ENCODE results near the gene BZW2.

Gene BZW2

GRCh38 chr7:16645593-16646471, at the start of gene BZW2, which contains the start of gene ANKMY2:
BZW2 (plus strand) TSS chr7:16646181; CDS start chr7:16665444, 19,263 bp downstream.
ANKMY2 (minus strand) TSS chr7:16645754; CDS start chr7:16645573, 181 bp downstream.
- peak within 1 kb of the TSS; percentile 88 for H3K9ac ChIP-seq (ENCODE audit: low read length)
- no peaks in the 10 kb centered on the region for H3K27me3 ChIP-seq (replicated peaks; ENCODE audit: control insufficient read depth, insufficient read depth, low read length)
- DNase-seq (ENCODE audit: low read depth): peak; percentile 98
- H3K4me3 ChIP-seq (ENCODE audit: low read length): peak within 1 kb of the TSS; percentile 88
- H3K4me1 ChIP-seq (ENCODE audit: control insufficient read depth, insufficient read depth, low read length): peaks cover 23% of the 10 kb centered on the region
- no peaks in the 10 kb centered on the region for H3K36me3 ChIP-seq (ENCODE audit: control insufficient read depth, insufficient read depth, low read length, severe bottlenecking)
- H3K9me3 ChIP-seq (ENCODE audit: control insufficient read depth, low read length): no peaks in the 10 kb centered on the region

- Histone ChIP-seq H3K4me1 (ENCODE audit: control insufficient read depth, insufficient read depth, low read length) (no peaks in the 10 kb centered on the region), H3K4me3 (ENCODE audit: low read length) (no peak overlapping the region), H3K27me3 (replicated peaks; ENCODE audit: control insufficient read depth, insufficient read depth, low read length) (no peaks in the 10 kb centered on the region), H3K9me3 (ENCODE audit: control insufficient read depth, low read length) (no peaks in the 10 kb centered on the region), H3K9ac (ENCODE audit: low read length) (no peak overlapping the region), H3K36me3 (ENCODE audit: control insufficient read depth, insufficient read depth, low read length, severe bottlenecking) (peaks cover 41% of the 10 kb centered on the region)
- DNase-seq (ENCODE audit: low read depth): no peak
Observed at GRCh38 chr7:16598015-16598414, 48.0 kb upstream of the BZW2 start.

GRCh38 chr7:16599860-16600259, 46.1 kb upstream of the BZW2 start:
- DNase-seq (ENCODE audit: low read depth): no peak
- H3K36me3 ChIP-seq (ENCODE audit: control insufficient read depth, insufficient read depth, low read length, severe bottlenecking): peaks cover 55% of the 10 kb centered on the region

GRCh38 chr7:16603633-16604032, 42.3 kb upstream of the BZW2 start:
- Histone ChIP-seq H3K4me3 (ENCODE audit: low read length) (no peak overlapping the region), H3K9me3 (ENCODE audit: control insufficient read depth, low read length) (no peaks in the 10 kb centered on the region), H3K4me1 (ENCODE audit: control insufficient read depth, insufficient read depth, low read length) (no peaks in the 10 kb centered on the region), H3K27me3 (replicated peaks; ENCODE audit: control insufficient read depth, insufficient read depth, low read length) (no peaks in the 10 kb centered on the region), H3K9ac (ENCODE audit: low read length) (no peak overlapping the region), H3K36me3 (ENCODE audit: control insufficient read depth, insufficient read depth, low read length, severe bottlenecking) (peaks cover 60% of the 10 kb centered on the region)
- no peak for DNase-seq (ENCODE audit: low read depth)

More at GRCh38 chr7:16599860-16600259, 46.1 kb upstream of the BZW2 start:
- no peak overlapping the region for H3K4me3 ChIP-seq (ENCODE audit: low read length)
- H3K4me1 ChIP-seq (ENCODE audit: control insufficient read depth, insufficient read depth, low read length): no peaks in the 10 kb centered on the region
- H3K27me3 ChIP-seq (replicated peaks; ENCODE audit: control insufficient read depth, insufficient read depth, low read length): no peaks in the 10 kb centered on the region
- H3K9ac ChIP-seq (ENCODE audit: low read length): no peak overlapping the region
- H3K9me3 ChIP-seq (ENCODE audit: control insufficient read depth, low read length): no peaks in the 10 kb centered on the region

GRCh38 chr7:16604054-16604453, 41.9 kb upstream of the BZW2 start:
- H3K4me3 ChIP-seq (ENCODE audit: low read length): no peak overlapping the region
- peaks cover 63% of the 10 kb centered on the region for H3K36me3 ChIP-seq (ENCODE audit: control insufficient read depth, insufficient read depth, low read length, severe bottlenecking)
- H3K27me3 ChIP-seq (replicated peaks; ENCODE audit: control insufficient read depth, insufficient read depth, low read length): no peaks in the 10 kb centered on the region
- H3K4me1 ChIP-seq (ENCODE audit: control insufficient read depth, insufficient read depth, low read length): no peaks in the 10 kb centered on the region
- no peak for DNase-seq (ENCODE audit: low read depth)
- no peaks in the 10 kb centered on the region for H3K9me3 ChIP-seq (ENCODE audit: control insufficient read depth, low read length)
- no peak overlapping the region for H3K9ac ChIP-seq (ENCODE audit: low read length)

GRCh38 chr7:16606704-16607103, 39.3 kb upstream of the BZW2 start:
- Histone ChIP-seq H3K4me3 (ENCODE audit: low read length) (no peak overlapping the region), H3K27me3 (replicated peaks; ENCODE audit: control insufficient read depth, insufficient read depth, low read length) (no peaks in the 10 kb centered on the region), H3K9me3 (ENCODE audit: control insufficient read depth, low read length) (no peaks in the 10 kb centered on the region), H3K9ac (ENCODE audit: low read length) (no peak overlapping the region), H3K36me3 (ENCODE audit: control insufficient read depth, insufficient read depth, low read length, severe bottlenecking) (peaks cover 67% of the 10 kb centered on the region), H3K4me1 (ENCODE audit: control insufficient read depth, insufficient read depth, low read length) (no peaks in the 10 kb centered on the region)
- no peak for DNase-seq (ENCODE audit: low read depth)

- no peaks in the 10 kb centered on the region for H3K9me3 ChIP-seq (ENCODE audit: control insufficient read depth, low read length)
- H3K4me1 ChIP-seq (ENCODE audit: control insufficient read depth, insufficient read depth, low read length): peaks cover 6% of the 10 kb centered on the region
- H3K36me3 ChIP-seq (ENCODE audit: control insufficient read depth, insufficient read depth, low read length, severe bottlenecking): peaks cover 51% of the 10 kb centered on the region
- no peak overlapping the region for H3K4me3 ChIP-seq (ENCODE audit: low read length)
- H3K27me3 ChIP-seq (replicated peaks; ENCODE audit: control insufficient read depth, insufficient read depth, low read length): no peaks in the 10 kb centered on the region
- DNase-seq (ENCODE audit: low read depth): no peak
- H3K9ac ChIP-seq (ENCODE audit: low read length): no peak overlapping the region
Observed at GRCh38 chr7:16609842-16610450, 36.0 kb upstream of the BZW2 start.

GRCh38 chr7:16611711-16612110, 34.3 kb upstream of the BZW2 start:
- no peaks in the 10 kb centered on the region for H3K9me3 ChIP-seq (ENCODE audit: control insufficient read depth, low read length)
- H3K9ac ChIP-seq (ENCODE audit: low read length): no peak overlapping the region
- no peaks in the 10 kb centered on the region for H3K27me3 ChIP-seq (replicated peaks; ENCODE audit: control insufficient read depth, insufficient read depth, low read length)
- peaks cover 6% of the 10 kb centered on the region for H3K4me1 ChIP-seq (ENCODE audit: control insufficient read depth, insufficient read depth, low read length)
- no peak overlapping the region for H3K4me3 ChIP-seq (ENCODE audit: low read length)
- DNase-seq (ENCODE audit: low read depth): no peak
- H3K36me3 ChIP-seq (ENCODE audit: control insufficient read depth, insufficient read depth, low read length, severe bottlenecking): peaks cover 63% of the 10 kb centered on the region

GRCh38 chr7:16615228-16615627, 30.8 kb upstream of the BZW2 start:
- no peak overlapping the region for H3K9ac ChIP-seq (ENCODE audit: low read length)
- H3K9me3 ChIP-seq (ENCODE audit: control insufficient read depth, low read length): peaks cover 6% of the 10 kb centered on the region
- H3K4me3 ChIP-seq (ENCODE audit: low read length): no peak overlapping the region
- no peak for DNase-seq (ENCODE audit: low read depth)
- H3K36me3 ChIP-seq (ENCODE audit: control insufficient read depth, insufficient read depth, low read length, severe bottlenecking): peaks cover 60% of the 10 kb centered on the region
- H3K4me1 ChIP-seq (ENCODE audit: control insufficient read depth, insufficient read depth, low read length): peaks cover 6% of the 10 kb centered on the region
- H3K27me3 ChIP-seq (replicated peaks; ENCODE audit: control insufficient read depth, insufficient read depth, low read length): no peaks in the 10 kb centered on the region

GRCh38 chr7:16616122-16616521, 29.9 kb upstream of the BZW2 start:
- no peak overlapping the region for H3K9ac ChIP-seq (ENCODE audit: low read length)
- peaks cover 60% of the 10 kb centered on the region for H3K36me3 ChIP-seq (ENCODE audit: control insufficient read depth, insufficient read depth, low read length, severe bottlenecking)
- peaks cover 6% of the 10 kb centered on the region for H3K4me1 ChIP-seq (ENCODE audit: control insufficient read depth, insufficient read depth, low read length)
- peaks cover 7% of the 10 kb centered on the region for H3K9me3 ChIP-seq (ENCODE audit: control insufficient read depth, low read length)
- no peak for DNase-seq (ENCODE audit: low read depth)
- H3K4me3 ChIP-seq (ENCODE audit: low read length): no peak overlapping the region
- H3K27me3 ChIP-seq (replicated peaks; ENCODE audit: control insufficient read depth, insufficient read depth, low read length): no peaks in the 10 kb centered on the region

GRCh38 chr7:16616542-16616941, 29.4 kb upstream of the BZW2 start:
- Histone ChIP-seq H3K4me3 (ENCODE audit: low read length) (no peak overlapping the region), H3K36me3 (ENCODE audit: control insufficient read depth, insufficient read depth, low read length, severe bottlenecking) (peaks cover 60% of the 10 kb centered on the region), H3K4me1 (ENCODE audit: control insufficient read depth, insufficient read depth, low read length) (peaks cover 6% of the 10 kb centered on the region), H3K27me3 (replicated peaks; ENCODE audit: control insufficient read depth, insufficient read depth, low read length) (no peaks in the 10 kb centered on the region), H3K9me3 (ENCODE audit: control insufficient read depth, low read length) (peaks cover 7% of the 10 kb centered on the region), H3K9ac (ENCODE audit: low read length) (no peak overlapping the region)
- DNase-seq (ENCODE audit: low read depth): no peak

Measured in adipocyte (in vitro differentiated cells).